GM18502 (cell line): ENCODE measurements around the gene KHDRBS2.

ENCODE experiments used
- ATAC-seq: cut with Tn5 transposase; IDR thresholded peaks from one replicate; pipeline ENCODE4 v1.9.1; 2021; ENCODE audit warnings: mild to moderate bottlenecking; ENCODE audit not compliant: unreplicated experiment, poor library complexity

Gene KHDRBS2

DNA sequence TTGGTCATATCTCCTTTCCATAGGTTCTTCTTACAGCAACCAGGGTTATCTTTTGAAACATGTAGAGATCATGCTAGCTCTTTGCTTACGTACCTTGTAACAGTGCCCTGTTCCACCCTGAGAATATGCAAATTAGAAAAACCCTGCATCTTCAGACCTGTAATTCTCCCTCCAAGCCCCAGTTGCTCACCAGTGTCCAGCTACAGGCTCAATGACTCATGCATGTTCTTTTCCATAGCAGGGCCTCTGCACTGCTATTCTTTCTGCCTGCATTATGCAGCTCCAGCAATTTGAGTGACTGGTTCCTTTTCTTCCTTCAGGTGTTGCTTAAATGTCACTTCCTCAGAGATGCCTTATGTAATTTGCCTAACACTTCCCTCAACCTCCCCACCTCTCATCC, 636.2 kb downstream of the KHDRBS2 start:
- ATAC-seq: no peak

DNA sequence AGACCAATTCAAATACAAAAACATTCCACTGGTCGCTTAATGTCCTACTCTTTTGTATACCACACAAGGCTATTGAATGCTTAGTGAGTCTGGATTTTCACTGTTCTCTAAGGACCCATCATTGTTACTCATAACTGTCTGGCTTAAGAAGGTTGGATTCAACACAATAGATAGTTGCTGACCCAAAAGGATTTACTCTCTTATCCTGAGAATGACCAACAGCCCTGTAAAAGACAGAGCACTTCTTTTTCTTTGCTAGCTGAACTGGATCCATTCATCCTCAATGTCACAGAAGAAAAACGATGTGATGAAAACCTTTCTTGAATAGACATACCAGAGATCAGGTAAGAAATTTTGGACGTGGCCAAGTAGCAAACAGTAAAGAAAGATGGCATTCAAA, 645.6 kb downstream of the KHDRBS2 start:
- ATAC-seq: no peak
